ENCODE measurements around the gene POLR2B.

DNA sequence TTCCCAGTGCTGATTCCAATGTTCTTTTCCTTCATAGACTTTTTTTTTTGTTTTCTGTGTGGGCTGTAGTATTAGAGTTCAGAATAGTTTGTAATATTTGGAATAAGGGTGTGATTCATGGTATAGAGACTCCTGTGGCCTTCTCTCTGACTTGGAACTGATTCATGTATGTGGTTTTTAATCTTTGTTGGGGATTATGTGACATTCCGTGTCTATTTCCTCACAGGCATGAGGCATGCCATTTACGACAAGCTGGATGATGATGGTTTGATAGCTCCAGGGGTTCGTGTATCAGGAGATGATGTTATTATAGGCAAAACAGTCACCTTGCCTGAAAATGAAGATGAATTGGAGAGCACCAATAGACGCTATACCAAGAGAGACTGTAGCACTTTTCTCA, 44.4 kb downstream of the POLR2B start:
- TF ChIP-seq, protein P1, sequence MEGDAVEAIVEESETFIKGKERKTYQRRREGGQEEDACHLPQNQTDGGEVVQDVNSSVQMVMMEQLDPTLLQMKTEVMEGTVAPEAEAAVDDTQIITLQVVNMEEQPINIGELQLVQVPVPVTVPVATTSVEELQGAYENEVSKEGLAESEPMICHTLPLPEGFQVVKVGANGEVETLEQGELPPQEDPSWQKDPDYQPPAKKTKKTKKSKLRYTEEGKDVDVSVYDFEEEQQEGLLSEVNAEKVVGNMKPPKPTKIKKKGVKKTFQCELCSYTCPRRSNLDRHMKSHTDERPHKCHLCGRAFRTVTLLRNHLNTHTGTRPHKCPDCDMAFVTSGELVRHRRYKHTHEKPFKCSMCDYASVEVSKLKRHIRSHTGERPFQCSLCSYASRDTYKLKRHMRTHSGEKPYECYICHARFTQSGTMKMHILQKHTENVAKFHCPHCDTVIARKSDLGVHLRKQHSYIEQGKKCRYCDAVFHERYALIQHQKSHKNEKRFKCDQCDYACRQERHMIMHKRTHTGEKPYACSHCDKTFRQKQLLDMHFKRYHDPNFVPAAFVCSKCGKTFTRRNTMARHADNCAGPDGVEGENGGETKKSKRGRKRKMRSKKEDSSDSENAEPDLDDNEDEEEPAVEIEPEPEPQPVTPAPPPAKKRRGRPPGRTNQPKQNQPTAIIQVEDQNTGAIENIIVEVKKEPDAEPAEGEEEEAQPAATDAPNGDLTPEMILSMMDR (IDR thresholded peaks at IDR 0.05), result no peak
- TF ChIP-seq POLR2AphosphoS5 (IDR thresholded peaks at IDR 0.05), result no peak
- TF ChIP-seq POLR2A (IDR thresholded peaks at IDR 0.05), result no peak
